HEK293T (cell line): ENCODE data around the gene PRSS56.

Source experiments
- CTCF ChIA-PET: fragments of 350-600 bp; formaldehyde crosslinking; extraction: SDS; loops from one replicate; lab custom pipeline; 2021; ENCODE audit warnings: antibody characterized with exemption, inconsistent platforms; lab: Yijun Ruan, JAX
- POLR2A ChIA-PET: fragments of 350-600 bp; formaldehyde crosslinking; extraction: SDS; loops from one replicate; lab custom pipeline; 2020; ENCODE audit warnings: antibody characterized with exemption, inconsistent platforms; lab: Yijun Ruan, JAX
- DNase-seq: peaks from one replicate; pipeline ENCODE4 v3.0.0; 2012; ENCODE audit warnings: mixed read lengths; ENCODE audit errors: extremely low spot score
- ARNT ChIP-seq: fragments of 450-650 bp; IDR thresholded peaks from 2 replicates; pipeline ENCODE4 v1.6.1; 2017; ENCODE audit warnings: mild to moderate bottlenecking
- BHLHE40 ChIP-seq: fragments of 450-650 bp; IDR thresholded peaks from 2 replicates; pipeline ENCODE4 v1.6.1; 2016; ENCODE audit warnings: mild to moderate bottlenecking, moderate library complexity, borderline replicate concordance
- CTBP1 ChIP-seq: fragments of 450-650 bp; IDR thresholded peaks from 2 replicates; pipeline ENCODE4 v1.6.1; 2016; ENCODE audit warnings: borderline replicate concordance
- ELF4 ChIP-seq: fragments of 450-650 bp; IDR thresholded peaks from 2 replicates; pipeline ENCODE4 v1.6.1; 2017; ENCODE audit warnings: antibody characterized with exemption
- FOXA1 ChIP-seq: fragments of 450-650 bp; IDR thresholded peaks from 2 replicates; pipeline ENCODE4 v1.6.1; 2016; ENCODE audit warnings: mild to moderate bottlenecking
- FOXK2 ChIP-seq: fragments of 450-650 bp; IDR thresholded peaks from 2 replicates; pipeline ENCODE4 v1.6.1; 2016; ENCODE audit warnings: mild to moderate bottlenecking
- FOXM1 ChIP-seq: fragments of 450-650 bp; IDR thresholded peaks from 2 replicates; pipeline ENCODE4 v1.6.1; 2017; ENCODE audit warnings: mild to moderate bottlenecking, borderline replicate concordance
- HDGF ChIP-seq: fragments of 450-650 bp; IDR thresholded peaks from 2 replicates; pipeline ENCODE4 v1.6.1; 2017; ENCODE audit warnings: antibody characterized with exemption, borderline replicate concordance
- L3MBTL2 ChIP-seq: fragments of 450-650 bp; conservative IDR thresholded peaks from 2 replicates; pipeline ENCODE4 v1.6.1; 2016; ENCODE audit warnings: mild to moderate bottlenecking
- LEF1 ChIP-seq: fragments of 450-650 bp; IDR thresholded peaks from 2 replicates; pipeline ENCODE4 v1.6.1; 2017; ENCODE audit warnings: mild to moderate bottlenecking, borderline replicate concordance
- NFRKB ChIP-seq: fragments of 450-650 bp; IDR thresholded peaks from 2 replicates; pipeline ENCODE4 v1.6.1; 2016; ENCODE audit warnings: mild to moderate bottlenecking, moderate library complexity
- PKNOX1 ChIP-seq: fragments of 450-650 bp; IDR thresholded peaks from 2 replicates; pipeline ENCODE4 v1.6.1; 2016
- SP1 ChIP-seq: fragments of 450-650 bp; IDR thresholded peaks from 2 replicates; pipeline ENCODE4 v1.6.1; 2017
- SUZ12 ChIP-seq: fragments of 450-650 bp; IDR thresholded peaks from 2 replicates; pipeline ENCODE4 v1.6.1; 2016; ENCODE audit warnings: mild to moderate bottlenecking
- TARDBP ChIP-seq: fragments of 450-650 bp; IDR thresholded peaks from 2 replicates; pipeline ENCODE4 v1.6.1; 2016
- ZNF384 ChIP-seq: fragments of 450-650 bp; IDR thresholded peaks from 2 replicates; pipeline ENCODE4 v1.6.1; 2016

Gene PRSS56

GRCh38 chr2:232478571-232479340 lies 41.4 kb upstream of the PRSS56 start:
- TF ChIP-seq CTBP1, result no peak
- no peak for TF ChIP-seq NFRKB
- no peak for TF ChIP-seq ELF4
- no peak for TF ChIP-seq HDGF
- TF ChIP-seq SP1, result no peak
- TF ChIP-seq FOXM1, result no peak
- TF ChIP-seq L3MBTL2, result no peak
- no peak for TF ChIP-seq BHLHE40
- no peak for TF ChIP-seq FOXA1
- no peak for TF ChIP-seq FOXK2
- no peak for TF ChIP-seq ZNF384
- TF ChIP-seq TARDBP, result no peak
- TF ChIP-seq ARNT, result no peak
- no peak for TF ChIP-seq LEF1
- TF ChIP-seq PKNOX1, result no peak
- TF ChIP-seq SUZ12, result no peak
- ChIA-PET CTCF (no interaction called here), POLR2A (no interaction called here)
- no peak for DNase-seq

GRCh38 chr2:232479341-232480200 lies 40.6 kb upstream of the PRSS56 start:
- POLR2A ChIA-PET, result no interaction called here
- CTCF ChIA-PET, result no interaction called here
- no peak for DNase-seq

GRCh38 chr2:232480201-232481190 lies 39.7 kb upstream of the PRSS56 start:
- TF ChIP-seq BHLHE40 (no peak), CTBP1 (no peak), ZNF384 (no peak), FOXK2 (no peak), FOXM1 (no peak), L3MBTL2 (no peak), PKNOX1 (no peak), ELF4 (no peak), TARDBP (no peak), HDGF (no peak), SUZ12 (no peak), LEF1 (no peak), ARNT (no peak), NFRKB (no peak)
- ChIA-PET POLR2A (no interaction called here), CTCF (no interaction called here)
- no peak for DNase-seq

More at GRCh38 chr2:232479341-232480200, 40.6 kb upstream of the PRSS56 start:
- TF ChIP-seq FOXK2 (no peak), ARNT (no peak), CTBP1 (no peak), SUZ12 (no peak), PKNOX1 (no peak), L3MBTL2 (no peak), ZNF384 (no peak), FOXA1 (no peak), LEF1 (no peak), BHLHE40 (no peak), ELF4 (no peak), NFRKB (no peak), SP1 (no peak)

- TF ChIP-seq PKNOX1, result no peak
- DNase-seq, result no peak
- CTCF ChIA-PET, result no interaction called here
- POLR2A ChIA-PET, result no interaction called here
Observed at GRCh38 chr2:232481322-232482140, 38.7 kb upstream of the PRSS56 start.
